Measurements from ENCODE around the gene FAM89B. TPM values are rescaled to one million over a fixed set of nuclear protein-coding genes. Genes with fewer than 3 reads are reported as not detected.
A peak's percentile ranks its signal among the peaks of the same experiment; 100 is the strongest.

The FAM89B gene
- total and polyA plus RNA-seq, 2 donors (not counting 1 experiment from before 2014, with no cell fraction given), result 30.4 to 50.2 TPM

GRCh38 chr11:65529475-65530156, 42.7 kb upstream of the FAM89B start:
- Histone ChIP-seq H2AFZ (ENCODE audit: insufficient read depth, low read depth, low read length, poor library complexity, severe bottlenecking) (no peak overlapping the region), H4K20me1 (ENCODE audit: control insufficient read depth, insufficient read depth, low read length, poor library complexity, severe bottlenecking) (peaks cover 25% of the 10 kb centered on the region), H3K27ac (ENCODE audit: low read length in 2 of 2) (no peak overlapping the region), H3K27me3 (replicated peaks in 1 of 4; ENCODE audit: control extremely low read depth in 1 of 4, control insufficient read depth in 3 of 4, insufficient read depth in 4 of 4, low read length in 3 of 4) (no peaks in the 10 kb centered on the region), H3K4me3 (ENCODE audit: control extremely low read depth in 1 of 5, extremely low read depth in 1 of 5, insufficient read depth in 1 of 5, low read depth in 2 of 5, low read length in 4 of 5) (no peak overlapping the region), H3K36me3 (replicated peaks in 1 of 2; ENCODE audit: control extremely low read depth in 1 of 2, control insufficient read depth in 1 of 2, extremely low read depth in 1 of 2, insufficient read depth in 2 of 2, low read length in 1 of 2) (peaks cover 0 to 51% of the 10 kb centered on the region in 2 experiments), H3K9ac (ENCODE audit: low read length) (no peak overlapping the region), H3K4me2 (replicated peaks; ENCODE audit: low read depth, low read length, poor library complexity, severe bottlenecking) (no peak overlapping the region), H3K79me2 (ENCODE audit: control insufficient read depth, insufficient read depth, low read length) (peaks cover 37% of the 10 kb centered on the region), H3K4me1 (ENCODE audit: control insufficient read depth in 2 of 2, insufficient read depth in 2 of 2, low read length in 2 of 2) (peaks cover 12 to 13% of the 10 kb centered on the region in 2 donors), H3K9me3 (ENCODE audit: control extremely low read depth in 1 of 3, control insufficient read depth in 2 of 3, insufficient read depth in 1 of 3, low read length in 2 of 3) (no peaks in the 10 kb centered on the region)
- intact Hi-C loops (cut with micrococcal nuclease), result loop anchor here (10.0 kb wide), 1 partner anchor 485 kb away; the partner anchor contains the start of gene SAC3D1
- peaks cover 16% of the 10 kb centered on the region for H3K4me1 Mint-ChIP-seq
- ATAC-seq (ENCODE audit: low read depth) (no peak), DNase-seq (no peak)
- no peaks in the 10 kb centered on the region for H3K9me3 Mint-ChIP-seq (ENCODE audit: insufficient read depth)
- CTCF ChIA-PET, result interaction anchor here (0.6 to 1.6 kb wide), 3 partner anchors 11 to 504 kb away, joined by 4 to 5 read pairs (median 4); no protein-coding TSS in a partner anchor
- no peak overlapping the region for H3K4me3 Mint-ChIP-seq
- no peak overlapping the region for H3K27ac Mint-ChIP-seq
- H3K27me3 Mint-ChIP-seq, result no peaks in the 10 kb centered on the region
- POLR2A ChIA-PET, result interaction anchor here (0.6 kb wide), 1 partner anchor 22 kb away, joined by 6 read pairs; no protein-coding TSS in a partner anchor
- no peak for TF ChIP-seq CTCF (IDR thresholded peaks at IDR 0.05)
- no peak for TF ChIP-seq EZH2 (IDR thresholded peaks at IDR 0.05; ENCODE audit: borderline replicate concordance, insufficient read depth, low read depth, low read length, poor library complexity, severe bottlenecking)
- 97% methylated on average over 9 of the region's 10 CpGs for WGBS (ENCODE audit: insufficient coverage)

- Histone ChIP-seq H4K20me1 (ENCODE audit: control insufficient read depth, insufficient read depth, low read length, poor library complexity, severe bottlenecking) (peaks cover 23% of the 10 kb centered on the region), H3K79me2 (ENCODE audit: control insufficient read depth, insufficient read depth, low read length) (peaks cover 37% of the 10 kb centered on the region), H3K9me3 (ENCODE audit: control extremely low read depth in 1 of 3, control insufficient read depth in 2 of 3, insufficient read depth in 1 of 3, low read length in 2 of 3) (no peaks in the 10 kb centered on the region), H2AFZ (ENCODE audit: insufficient read depth, low read depth, low read length, poor library complexity, severe bottlenecking) (no peak overlapping the region), H3K4me3 (ENCODE audit: control extremely low read depth in 1 of 5, extremely low read depth in 1 of 5, insufficient read depth in 1 of 5, low read depth in 2 of 5, low read length in 4 of 5) (no peak overlapping the region), H3K9ac (ENCODE audit: low read length) (no peak overlapping the region), H3K27ac (ENCODE audit: low read length in 2 of 2) (no peak overlapping the region), H3K27me3 (replicated peaks in 1 of 4; ENCODE audit: control extremely low read depth in 1 of 4, control insufficient read depth in 3 of 4, insufficient read depth in 4 of 4, low read length in 3 of 4) (no peaks in the 10 kb centered on the region), H3K4me2 (replicated peaks; ENCODE audit: low read depth, low read length, poor library complexity, severe bottlenecking) (no peak overlapping the region), H3K36me3 (replicated peaks in 1 of 2; ENCODE audit: control extremely low read depth in 1 of 2, control insufficient read depth in 1 of 2, extremely low read depth in 1 of 2, insufficient read depth in 2 of 2, low read length in 1 of 2) (peaks cover 0 to 52% of the 10 kb centered on the region in 2 experiments), H3K4me1 (ENCODE audit: control insufficient read depth in 2 of 2, insufficient read depth in 2 of 2, low read length in 2 of 2) (peaks cover 12 to 13% of the 10 kb centered on the region in 2 donors)
- no peaks in the 10 kb centered on the region for H3K27me3 Mint-ChIP-seq
- H3K27ac Mint-ChIP-seq, result no peak overlapping the region
- ChIA-PET POLR2A (no interaction called here), CTCF (interaction anchor here (1.4 to 2.2 kb wide), 3 partner anchors 11 to 420 kb away, joined by 3 to 8 read pairs (median 4); no protein-coding TSS in a partner anchor)
- H3K9me3 Mint-ChIP-seq (ENCODE audit: insufficient read depth), result no peaks in the 10 kb centered on the region
- intact Hi-C loops (cut with micrococcal nuclease), result no loop called here
- no peak for ATAC-seq (ENCODE audit: low read depth)
- TF ChIP-seq EZH2 (IDR thresholded peaks at IDR 0.05; ENCODE audit: borderline replicate concordance, insufficient read depth, low read depth, low read length, poor library complexity, severe bottlenecking) (no peak), CTCF (IDR thresholded peaks at IDR 0.05) (peak; percentile 13)
- no peak overlapping the region for H3K4me3 Mint-ChIP-seq
- DNase-seq, result no peak
- H3K4me1 Mint-ChIP-seq, result peaks cover 16% of the 10 kb centered on the region
- 89% methylated on average over 5 of the region's 5 CpGs for WGBS (ENCODE audit: insufficient coverage)
These were observed 42.2 kb upstream of the FAM89B start for GRCh38 chr11:65530157-65530496.
